ENCODE results near the gene PGF.
A peak's percentile ranks its signal among the peaks of the same experiment; 100 is the strongest.

PGF gene

GRCh38 chr14:74919421-74920165 is 35.8 kb downstream of the PGF start:
- DNase-seq (ENCODE audit: low read depth in 3 of 3): no peak

- no peak for DNase-seq (ENCODE audit: low read depth in 3 of 3)
These were observed 37.0 kb downstream of the PGF start for GRCh38 chr14:74918380-74918779.

- DNase-seq (ENCODE audit: low read depth in 3 of 3): no peak
These were observed 37.7 kb downstream of the PGF start for GRCh38 chr14:74917646-74918081.

- DNase-seq (ENCODE audit: low read depth in 3 of 3): no peak
These were observed 38.2 kb downstream of the PGF start for GRCh38 chr14:74917178-74917543.

GRCh38 chr14:74915826-74916225 is 39.6 kb downstream of the PGF start:
- DNase-seq (ENCODE audit: low read depth in 3 of 3): no peak

- DNase-seq (ENCODE audit: low read depth in 3 of 3): no peak
These were observed 40.0 kb downstream of the PGF start for GRCh38 chr14:74915426-74915825.

- no peak for DNase-seq (ENCODE audit: low read depth in 3 of 3)
These were observed 41.3 kb downstream of the PGF start for GRCh38 chr14:74913986-74914573.

- DNase-seq (ENCODE audit: low read depth in 3 of 3): no peak
These were observed 41.9 kb downstream of the PGF start for GRCh38 chr14:74913393-74913910.

GRCh38 chr14:74912801-74913200 is 42.6 kb downstream of the PGF start:
- DNase-seq (ENCODE audit: low read depth in 3 of 3): no peak

GRCh38 chr14:74912111-74912510 is 43.3 kb downstream of the PGF start:
- DNase-seq (ENCODE audit: low read depth in 3 of 3): no peak

GRCh38 chr14:74911704-74912103 is 43.7 kb downstream of the PGF start:
- no peak for DNase-seq (ENCODE audit: low read depth in 3 of 3)

- DNase-seq (ENCODE audit: low read depth in 3 of 3): no peak
These were observed 44.2 kb downstream of the PGF start for GRCh38 chr14:74911221-74911620.

- DNase-seq (ENCODE audit: low read depth in 3 of 3): no peak
These were observed 44.8 kb downstream of the PGF start for GRCh38 chr14:74910556-74910955.

- DNase-seq (ENCODE audit: low read depth in 3 of 3): no peak
These were observed 45.5 kb downstream of the PGF start for GRCh38 chr14:74909911-74910310.

GRCh38 chr14:74909501-74909900 is 45.9 kb downstream of the PGF start:
- no peak for DNase-seq (ENCODE audit: low read depth in 3 of 3)

GRCh38 chr14:74908861-74909341 is 46.5 kb downstream of the PGF start:
- no peak for DNase-seq (ENCODE audit: low read depth in 3 of 3)

- no peak for DNase-seq (ENCODE audit: low read depth in 3 of 3)
These were observed 47.7 kb downstream of the PGF start for GRCh38 chr14:74907744-74908143.

- DNase-seq (ENCODE audit: low read depth in 3 of 3): no peak
These were observed 48.4 kb downstream of the PGF start for GRCh38 chr14:74906925-74907521.

- DNase-seq (ENCODE audit: low read depth in 3 of 3): peak; percentile 49 to 78 (median 67)
These were observed 49.7 kb downstream of the PGF start for GRCh38 chr14:74905595-74906142.

- DNase-seq (ENCODE audit: low read depth in 3 of 3): no peak
These were observed 50.5 kb downstream of the PGF start for GRCh38 chr14:74904635-74905503.

GRCh38 chr14:74902941-74903705 is 52.3 kb downstream of the PGF start:
- no peak for DNase-seq (ENCODE audit: low read depth in 3 of 3)

Data from stimulated activated CD4-positive, alpha-beta T cell treated with anti-CD3 and anti-CD28 coated beads, TNF-alpha, amount 100 ng/mL, for 48 hours (primary cell).